Natural killer cell (primary cell): ENCODE measurements around the gene RAB5IF. TPM values are rescaled to one million over a fixed set of nuclear protein-coding genes. Genes with fewer than 3 reads are reported as not detected.

Source experiments
- total RNA-seq, 4 donors: library from RNA; stranded (reverse); fragments of 120-200 nt in 1 of 4; gene quantifications; one replicate each; pipeline versions ENCODE4 v1.2.3 to v1.2.4, GENCODE V29; 2013 to 2022

The RAB5IF gene
- total RNA-seq, 3 donors from 2014 or later (not counting 1 experiment from before 2014, with no cell fraction given) = 158 to 265 (median 247) TPM

Other genes starting within 250 kb of the RAB5IF start
- gene MYL9, start 64.3 kb upstream of the RAB5IF start, total RNA-seq = 10 to 100 TPM in 1 of 3 donors, 1 to 10 TPM in 2; 2.7 to 13.5 (median 2.7) TPM
- gene TGIF2, start 32.2 kb upstream of the RAB5IF start, total RNA-seq = 10 to 100 TPM; 19.9 to 28.5 (median 25.9) TPM
- 100 to 1,000 TPM in 1 of 3 donors, 10 to 100 TPM in 2; 77.0 to 116 (median 90.3) TPM for gene SLA2, start 40.4 kb downstream of the RAB5IF start, total RNA-seq
- 10 to 100 TPM; 27.1 to 30.3 (median 28.3) TPM for gene NDRG3, start 140.3 kb downstream of the RAB5IF start, total RNA-seq
- 10 to 100 TPM; 15.8 to 19.1 (median 15.8) TPM for gene DSN1, start 168.0 kb downstream of the RAB5IF start, total RNA-seq